HepG2 (cell line): ENCODE results near the gene ACTL7B. TPM values are rescaled to one million over a fixed set of nuclear protein-coding genes. Genes with fewer than 3 reads are reported as not detected.
A peak's percentile ranks its signal among the peaks of the same experiment; 100 is the strongest.

Source experiments
- ARID5B ChIP-seq: IDR thresholded peaks from 2 replicates; pipeline ENCODE4 v1.4.0; 2020; ENCODE audit warnings: mild to moderate bottlenecking, missing genetic modification reagents
- HMGA1 ChIP-seq: sonication (generic); formaldehyde crosslinking; conservative IDR thresholded peaks from 2 replicates; pipeline ENCODE4 v1.4.0; 2020; ENCODE audit warnings: missing genetic modification reagents
- KAT7 ChIP-seq: IDR thresholded peaks from 2 replicates; pipeline ENCODE4 v1.6.1; 2018; ENCODE audit warnings: borderline replicate concordance, missing compliant biosample characterization
- MIER2 ChIP-seq: IDR thresholded peaks from 2 replicates; pipeline ENCODE4 v1.6.1; 2016; ENCODE audit warnings: missing biosample characterization, missing genetic modification reagents
- ONECUT2 ChIP-seq: sonication (generic); formaldehyde crosslinking; IDR thresholded peaks from 2 replicates; pipeline ENCODE4 v1.4.0; 2020; ENCODE audit warnings: missing genetic modification reagents
- PRDM15 ChIP-seq: sonication (generic); formaldehyde crosslinking; IDR thresholded peaks from 2 replicates; pipeline ENCODE4 v1.4.0; 2020; ENCODE audit warnings: missing genetic modification reagents
- ZBTB38 ChIP-seq: sonication (generic); formaldehyde crosslinking; IDR thresholded peaks from 2 replicates; pipeline ENCODE4 v1.5.1; 2020; ENCODE audit warnings: mild to moderate bottlenecking, missing genetic modification reagents
- ZNF224 ChIP-seq: sonication (generic); formaldehyde crosslinking; IDR thresholded peaks from 2 replicates; pipeline ENCODE4 v1.5.0; 2020; ENCODE audit warnings: mild to moderate bottlenecking, missing genetic modification reagents
- ZNF451 ChIP-seq: sonication (generic); formaldehyde crosslinking; IDR thresholded peaks from 2 replicates; pipeline ENCODE4 v1.5.0; 2020; ENCODE audit warnings: mild to moderate bottlenecking, missing genetic modification reagents
- ZNF652 ChIP-seq: IDR thresholded peaks from 2 replicates; pipeline ENCODE4 v1.6.1; 2016; ENCODE audit warnings: low read depth, borderline replicate concordance
- polyA plus RNA-seq, 8 experiments: library from polyadenylated mRNA; depleted of rRNA in 3 of 8; stranded (reverse) in 7 of 8; unstranded in 1 of 8; fragments of >200 nt; fragmentation: Illumina TruSeq in 4 of 8; extraction: Trizol in 4 of 8; gene quantifications; 2 replicates each; pipeline versions ENCODE4 v1.2.1 to v1.2.3, GENCODE V29; 2011 to 2016; ENCODE audit warnings: low read depth in 4 of 8, missing spikeins in 1 of 8, mixed read lengths in 1 of 8; ENCODE audit not compliant: insufficient read depth in 1 of 8
- total RNA-seq, 5 experiments: library from RNA; depleted of rRNA; stranded (reverse); fragments of >200 nt; fragmentation: Illumina TruSeq; extraction: Trizol; gene quantifications; 2 replicates each; pipeline ENCODE4 v1.2.3, GENCODE V29; 2016; ENCODE audit warnings: low read depth in 1 of 5
- TF ChIP-seq, protein P1 (sequence below): sonication (generic); formaldehyde crosslinking; IDR thresholded peaks from 2 replicates; pipeline ENCODE4 v1.8.0; 2022; ENCODE audit warnings: mild to moderate bottlenecking, missing genetic modification reagents, borderline replicate concordance
- TF ChIP-seq, protein P2 (sequence below): sonication (generic); formaldehyde crosslinking; IDR thresholded peaks from 2 replicates; pipeline ENCODE4 v1.4.0; 2020; ENCODE audit warnings: missing genetic modification reagents, borderline replicate concordance

ACTL7B gene
- total and polyA plus RNA-seq, 2 of the 13 experiments (the other 11 are each of a cell fraction or from before 2014, with no cell fraction given) = 0.07 to 0.11 TPM

- TF ChIP-seq, protein P1, sequence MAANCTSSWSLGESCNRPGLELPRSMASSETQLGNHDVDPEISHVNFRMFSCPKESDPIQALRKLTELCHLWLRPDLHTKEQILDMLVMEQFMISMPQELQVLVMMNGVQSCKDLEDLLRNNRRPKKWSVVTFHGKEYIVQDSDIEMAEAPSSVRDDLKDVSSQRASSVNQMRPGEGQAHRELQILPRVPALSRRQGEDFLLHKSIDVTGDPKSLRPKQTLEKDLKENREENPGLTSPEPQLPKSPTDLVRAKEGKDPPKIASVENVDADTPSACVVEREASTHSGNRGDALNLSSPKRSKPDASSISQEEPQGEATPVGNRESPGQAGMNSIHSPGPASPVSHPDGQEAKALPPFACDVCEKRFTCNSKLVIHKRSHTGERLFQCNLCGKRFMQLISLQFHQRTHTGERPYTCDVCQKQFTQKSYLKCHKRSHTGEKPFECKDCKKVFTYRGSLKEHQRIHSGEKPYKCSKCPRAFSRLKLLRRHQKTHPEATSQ (CRISPR knock-in tag) = peak; percentile 75; the same call in 1 of the 2 replicates
- TF ChIP-seq MIER2 (no peak; the same call in 1 of the 2 replicates), ZNF652 (CRISPR knock-in tag) (peak; percentile 63; the same call in 1 of the 2 replicates), ZBTB38 (CRISPR knock-in tag) (peak; percentile 85), ONECUT2 (CRISPR knock-in tag) (peak; percentile 35; the same call in 1 of the 2 replicates), PRDM15 (no peak), KAT7 (CRISPR knock-in tag) (peak; percentile 90), HMGA1 (CRISPR knock-in tag) (no peak), ZNF451 (CRISPR knock-in tag) (no peak), ZNF224 (CRISPR knock-in tag) (no peak), ARID5B (CRISPR knock-in tag) (peak; percentile 99)
- TF ChIP-seq, protein P2, sequence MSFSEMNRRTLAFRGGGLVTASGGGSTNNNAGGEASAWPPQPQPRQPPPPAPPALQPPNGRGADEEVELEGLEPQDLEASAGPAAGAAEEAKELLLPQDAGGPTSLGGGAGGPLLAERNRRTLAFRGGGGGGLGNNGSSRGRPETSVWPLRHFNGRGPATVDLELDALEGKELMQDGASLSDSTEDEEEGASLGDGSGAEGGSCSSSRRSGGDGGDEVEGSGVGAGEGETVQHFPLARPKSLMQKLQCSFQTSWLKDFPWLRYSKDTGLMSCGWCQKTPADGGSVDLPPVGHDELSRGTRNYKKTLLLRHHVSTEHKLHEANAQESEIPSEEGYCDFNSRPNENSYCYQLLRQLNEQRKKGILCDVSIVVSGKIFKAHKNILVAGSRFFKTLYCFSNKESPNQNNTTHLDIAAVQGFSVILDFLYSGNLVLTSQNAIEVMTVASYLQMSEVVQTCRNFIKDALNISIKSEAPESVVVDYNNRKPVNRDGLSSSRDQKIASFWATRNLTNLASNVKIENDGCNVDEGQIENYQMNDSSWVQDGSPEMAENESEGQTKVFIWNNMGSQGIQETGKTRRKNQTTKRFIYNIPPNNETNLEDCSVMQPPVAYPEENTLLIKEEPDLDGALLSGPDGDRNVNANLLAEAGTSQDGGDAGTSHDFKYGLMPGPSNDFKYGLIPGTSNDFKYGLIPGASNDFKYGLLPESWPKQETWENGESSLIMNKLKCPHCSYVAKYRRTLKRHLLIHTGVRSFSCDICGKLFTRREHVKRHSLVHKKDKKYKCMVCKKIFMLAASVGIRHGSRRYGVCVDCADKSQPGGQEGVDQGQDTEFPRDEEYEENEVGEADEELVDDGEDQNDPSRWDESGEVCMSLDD = peak; percentile 75; the same call in 1 of the 2 replicates
These were observed 30.0 kb upstream of the ACTL7B start (continued) for GRCh38 chr9:108885643-108886348.
